ENCODE data around the gene ACTN3. TPM values are rescaled to one million over a fixed set of nuclear protein-coding genes. Genes with fewer than 3 reads are reported as not detected.

ACTN3 gene
- total RNA-seq, 2 donors from 2014 or later = not detected

- TF ChIP-seq CTCF (IDR thresholded peaks at IDR 0.05) = no peak
- H3K4me3 ChIP-seq = no peak overlapping the region
- no peaks in the 10 kb centered on the region for H3K27me3 ChIP-seq
- DNase-seq (no peak), ATAC-seq (no peak)
- H3K4me1 ChIP-seq = peaks cover 21% of the 10 kb centered on the region
- no peak overlapping the region for H3K27ac ChIP-seq
- intact Hi-C loops (cut with DNase I) = no loop called here
- WGBS, 2 donors = 34 to 41% methylated on average over 7 to 11 of the region's 11 CpGs
- H3K9me3 ChIP-seq = no peaks in the 10 kb centered on the region
- H3K36me3 ChIP-seq (replicated peaks in 1 of 2; ENCODE audit: insufficient read depth in 1 of 2, low read depth in 2 of 2) = no peaks in the 10 kb centered on the region
Observed at GRCh38 chr11:66548041-66548440, 1.3 kb downstream of the ACTN3 start.

- H3K27ac ChIP-seq = no peak overlapping the region
- ATAC-seq = no peak
- no peak overlapping the region for H3K4me3 ChIP-seq
- H3K36me3 ChIP-seq (replicated peaks in 1 of 2; ENCODE audit: insufficient read depth in 1 of 2, low read depth in 2 of 2) = no peaks in the 10 kb centered on the region
- H3K27me3 ChIP-seq = no peaks in the 10 kb centered on the region
- DNase-seq = no peak
- WGBS, 2 donors = 46 to 50% methylated on average over 14 to 16 of the region's 16 CpGs
- intact Hi-C loops (cut with DNase I) = no loop called here
- peaks cover 19% of the 10 kb centered on the region for H3K4me1 ChIP-seq
- no peaks in the 10 kb centered on the region for H3K9me3 ChIP-seq
- TF ChIP-seq CTCF (IDR thresholded peaks at IDR 0.05) = no peak
- no peak for TF ChIP-seq POLR2A (IDR thresholded peaks at IDR 0.05)
Observed at GRCh38 chr11:66548774-66549630, 2.3 kb downstream of the ACTN3 start.

GRCh38 chr11:66549696-66550095, 3.0 kb downstream of the ACTN3 start:
- no peaks in the 10 kb centered on the region for H3K27me3 ChIP-seq
- no peak for ATAC-seq
- H3K9me3 ChIP-seq = no peaks in the 10 kb centered on the region
- no peak for DNase-seq
- TF ChIP-seq CTCF (IDR thresholded peaks at IDR 0.05) = no peak
- TF ChIP-seq POLR2A (IDR thresholded peaks at IDR 0.05) = no peak
- 90 to 91% methylated on average over 3 of the region's 3 CpGs for WGBS, 2 donors
- no peak overlapping the region for H3K4me3 ChIP-seq
- peaks cover 15% of the 10 kb centered on the region for H3K4me1 ChIP-seq
- H3K27ac ChIP-seq = no peak overlapping the region
- no peaks in the 10 kb centered on the region for H3K36me3 ChIP-seq (replicated peaks in 1 of 2; ENCODE audit: insufficient read depth in 1 of 2, low read depth in 2 of 2)
- intact Hi-C loops (cut with DNase I) = no loop called here

- Histone ChIP-seq H3K4me3 (no peak overlapping the region), H3K36me3 (replicated peaks in 1 of 2; ENCODE audit: insufficient read depth in 1 of 2, low read depth in 2 of 2) (no peaks in the 10 kb centered on the region), H3K27ac (no peak overlapping the region), H3K9me3 (no peaks in the 10 kb centered on the region), H3K4me1 (peaks cover 7% of the 10 kb centered on the region), H3K27me3 (no peaks in the 10 kb centered on the region)
- DNase-seq (no peak), ATAC-seq (no peak)
- intact Hi-C loops (cut with DNase I) = no loop called here
- WGBS, 2 donors = 57 to 78% methylated on average over 3 to 4 of the region's 4 CpGs
- TF ChIP-seq POLR2A (IDR thresholded peaks at IDR 0.05) = no peak
- no peak for TF ChIP-seq CTCF (IDR thresholded peaks at IDR 0.05)
Observed at GRCh38 chr11:66550887-66551286, 4.2 kb downstream of the ACTN3 start.

- Histone ChIP-seq H3K36me3 (replicated peaks in 1 of 2; ENCODE audit: insufficient read depth in 1 of 2, low read depth in 2 of 2) (no peaks in the 10 kb centered on the region), H3K27me3 (no peaks in the 10 kb centered on the region), H3K4me3 (no peak overlapping the region), H3K27ac (no peak overlapping the region), H3K9me3 (no peaks in the 10 kb centered on the region), H3K4me1 (peaks cover 9% of the 10 kb centered on the region)
- ATAC-seq = no peak
- no peak for DNase-seq
- intact Hi-C loops (cut with DNase I) = no loop called here
- TF ChIP-seq CTCF (IDR thresholded peaks at IDR 0.05) (no peak), POLR2A (IDR thresholded peaks at IDR 0.05) (no peak)
- WGBS, 2 donors = 69 to 75% methylated on average over 5 of the region's 5 CpGs
Observed at GRCh38 chr11:66554602-66555001, 7.9 kb downstream of the ACTN3 start.

Measured in body of pancreas (tissue), 4 donors.